IPS-NIHi11 (cell line): ENCODE data around the gene MED8.

ENCODE experiments used
- DNase-seq: peaks from one replicate; pipeline ENCODE4 v3.0.0; 2012; ENCODE audit warnings: mixed read lengths, low spot score

Gene MED8, protein sequence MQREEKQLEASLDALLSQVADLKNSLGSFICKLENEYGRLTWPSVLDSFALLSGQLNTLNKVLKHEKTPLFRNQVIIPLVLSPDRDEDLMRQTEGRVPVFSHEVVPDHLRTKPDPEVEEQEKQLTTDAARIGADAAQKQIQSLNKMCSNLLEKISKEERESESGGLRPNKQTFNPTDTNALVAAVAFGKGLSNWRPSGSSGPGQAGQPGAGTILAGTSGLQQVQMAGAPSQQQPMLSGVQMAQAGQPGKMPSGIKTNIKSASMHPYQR

DNA sequence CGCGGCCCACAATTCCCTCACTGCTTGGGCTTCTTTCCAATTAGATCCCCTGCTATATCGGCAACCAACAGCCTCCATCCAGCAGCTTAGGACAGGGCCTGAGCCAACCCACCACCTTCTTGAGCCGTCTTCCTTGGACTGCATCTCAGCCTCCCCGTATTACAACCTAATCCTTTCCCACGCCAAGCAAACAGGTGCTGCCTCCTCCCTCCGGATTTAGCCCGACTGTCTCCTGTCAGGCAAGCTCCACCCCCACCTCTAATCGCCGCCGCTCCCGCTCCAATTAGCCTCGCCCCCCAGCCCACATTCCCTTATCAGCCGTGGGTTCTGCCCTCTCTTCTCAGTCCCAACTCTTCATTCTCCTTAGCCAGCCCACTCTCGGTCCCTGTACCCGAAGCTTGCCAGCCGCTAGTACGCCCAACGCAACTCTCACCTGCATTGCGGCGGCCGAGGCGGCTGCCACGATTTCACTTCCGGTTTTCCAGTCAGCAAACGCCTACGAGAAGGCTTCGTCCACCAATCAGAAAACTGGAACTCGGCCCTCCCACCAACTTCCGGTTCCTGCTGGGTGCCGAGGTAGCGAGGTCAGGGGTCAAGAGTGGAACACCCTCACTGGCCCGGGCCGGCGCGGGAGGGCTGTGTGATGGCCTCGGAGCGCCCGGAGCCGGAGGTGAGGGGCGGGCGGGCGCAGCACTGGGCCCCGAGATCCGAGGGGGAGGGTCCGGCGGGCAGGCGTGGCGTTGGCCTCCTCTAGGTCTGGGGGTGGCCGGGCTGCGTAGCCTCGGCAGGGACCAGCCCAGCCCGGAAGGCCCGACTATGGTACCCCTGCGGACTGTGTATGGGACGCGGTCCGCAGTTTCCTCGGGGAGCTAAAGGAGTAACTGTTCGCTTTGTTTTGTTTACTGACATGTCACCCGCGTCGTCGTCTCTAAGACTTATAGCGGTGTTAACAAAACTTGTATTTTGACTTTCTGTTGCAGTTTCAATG, at the start of gene MED8, which contains the start of gene SZT2:
MED8 (minus strand) TSS at position 475 of the 988 bp plus-strand sequence; CDS start at position 439, 36 bp downstream.
SZT2 (plus strand) TSS at position 574 of the 988 bp plus-strand sequence; CDS start at position 644, 70 bp downstream.
- DNase-seq, result peak; percentile 98

DNA sequence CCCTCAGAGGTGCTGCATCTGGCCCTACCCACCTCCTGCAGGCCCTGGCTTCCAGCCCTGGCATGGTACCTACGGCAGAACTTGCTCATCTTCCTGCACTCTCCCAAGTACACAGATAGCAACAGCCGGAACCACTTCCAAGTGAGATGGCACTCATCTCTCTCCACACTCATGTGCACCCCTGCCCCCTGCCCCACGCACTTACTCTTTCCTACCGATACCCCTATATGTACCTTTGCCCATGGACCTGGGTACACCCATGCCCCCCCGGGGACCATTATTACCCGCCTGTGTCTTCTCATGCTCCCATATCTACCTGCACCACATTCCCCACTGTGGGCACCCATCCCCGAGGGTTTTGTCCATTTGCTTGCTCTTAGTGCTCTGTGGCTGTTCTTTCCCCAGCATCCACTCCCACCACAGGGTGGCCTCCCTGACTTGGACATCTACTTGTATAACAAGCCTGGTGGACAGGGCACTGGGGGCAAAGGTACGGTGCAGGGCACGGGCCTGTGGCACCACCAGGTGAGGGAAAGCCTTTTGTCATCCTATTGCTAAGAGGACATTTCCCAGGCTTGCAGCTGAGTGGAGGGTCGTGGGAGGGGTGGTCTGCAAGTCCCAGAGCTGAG, 49.5 kb upstream of the MED8 start:
- no peak for DNase-seq

- no peak for DNase-seq
Measured at GRCh38 chr1:43438576-43438952, 49.0 kb upstream of the MED8 start.

- DNase-seq, result no peak
Measured at GRCh38 chr1:43438006-43438405, 48.4 kb upstream of the MED8 start.

DNA sequence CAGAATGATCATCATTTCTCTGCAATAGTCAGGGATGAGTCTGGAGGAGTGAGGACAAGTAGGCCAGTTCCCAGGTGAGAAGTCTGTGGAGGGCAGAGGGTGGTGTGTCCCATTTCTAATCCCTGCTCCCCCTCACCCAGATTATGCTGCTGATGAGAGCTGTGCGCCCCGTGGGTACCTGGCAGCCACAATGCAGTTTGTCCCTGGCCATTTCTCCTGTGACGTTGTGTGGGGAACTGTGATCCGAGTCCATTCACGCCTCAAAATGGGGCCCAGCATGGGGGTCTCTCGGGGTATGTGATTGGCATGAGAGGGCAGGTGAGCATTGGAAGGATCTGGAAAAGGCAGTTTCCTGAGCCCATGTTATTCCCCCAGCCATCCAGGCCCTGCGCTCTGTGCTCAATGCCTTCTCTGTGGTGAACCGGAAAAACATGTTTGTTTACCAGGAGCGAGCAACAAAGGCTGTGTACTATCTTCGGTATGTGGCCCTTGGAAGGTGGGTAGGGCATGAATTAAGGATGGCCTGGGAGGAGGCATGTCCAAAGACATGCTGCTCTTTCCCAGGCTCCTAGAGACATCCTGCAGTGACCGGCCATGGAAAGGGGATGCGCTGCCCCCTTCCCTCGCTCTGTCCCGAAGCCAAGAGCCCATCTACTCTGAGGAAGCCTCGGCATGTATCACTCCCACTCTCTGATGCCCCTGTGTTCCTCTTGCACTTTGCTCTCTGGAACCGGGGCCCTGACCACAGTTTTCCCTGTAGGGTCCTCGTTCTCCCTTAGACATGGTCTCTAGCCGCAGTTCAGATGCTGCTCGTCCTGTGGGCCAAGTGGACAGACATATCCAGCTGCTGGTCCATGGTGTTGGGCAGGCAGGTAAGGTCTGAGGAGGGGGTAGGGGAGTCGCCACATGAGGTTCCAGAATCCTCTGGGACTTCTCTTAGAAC, 47.7 kb upstream of the MED8 start:
- no peak for DNase-seq

DNA sequence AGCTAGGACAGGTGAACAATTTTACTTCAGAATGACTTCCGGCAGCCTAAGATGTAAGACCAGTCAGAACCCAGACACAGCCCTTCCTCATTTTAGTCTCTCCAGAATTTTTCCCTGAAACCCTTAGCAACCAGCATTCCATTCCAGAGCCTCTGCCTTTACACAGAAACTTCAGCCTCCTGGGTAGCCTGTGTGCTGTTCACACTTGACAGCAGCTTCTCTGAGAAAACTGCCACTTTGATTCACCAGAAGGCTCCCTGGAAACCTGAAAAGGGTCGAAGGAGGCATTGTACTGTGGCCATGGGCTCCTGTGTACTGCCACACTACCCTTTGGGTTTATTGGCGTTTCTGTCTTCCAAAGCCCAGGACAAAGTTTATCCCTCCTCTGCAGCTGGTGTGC, 46.8 kb upstream of the MED8 start:
- DNase-seq, result no peak

GRCh38 chr1:43435146-43436145, 45.8 kb upstream of the MED8 start:
- DNase-seq, result peak; percentile 62

DNA sequence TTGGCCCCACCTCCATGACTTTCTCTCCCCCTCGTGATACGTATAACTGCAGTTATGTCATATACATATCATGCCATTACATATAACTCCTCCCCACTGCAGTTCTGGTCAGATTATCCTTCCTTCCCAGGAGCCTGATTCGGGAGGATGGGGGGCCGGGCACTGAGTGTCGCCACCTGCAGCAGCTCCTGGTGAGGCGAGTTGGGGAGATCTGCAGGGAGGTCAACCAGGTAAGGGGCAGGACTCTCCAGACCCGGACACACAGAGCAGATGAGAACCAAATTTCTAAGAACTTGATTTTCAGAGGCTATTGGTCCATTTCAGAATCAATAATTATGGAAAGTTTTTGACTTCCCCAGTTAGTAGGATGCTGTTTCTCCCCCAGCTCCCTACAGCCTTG, 44.7 kb upstream of the MED8 start:
- no peak for DNase-seq

- no peak for DNase-seq
Measured at GRCh38 chr1:43432907-43433306, 43.3 kb upstream of the MED8 start.

- DNase-seq, result no peak
Measured at GRCh38 chr1:43432171-43432860, 42.7 kb upstream of the MED8 start.

GRCh38 chr1:43431676-43432075, 42.1 kb upstream of the MED8 start:
- no peak for DNase-seq

- no peak for DNase-seq
Measured at GRCh38 chr1:43430831-43431230, 41.2 kb upstream of the MED8 start.

DNA sequence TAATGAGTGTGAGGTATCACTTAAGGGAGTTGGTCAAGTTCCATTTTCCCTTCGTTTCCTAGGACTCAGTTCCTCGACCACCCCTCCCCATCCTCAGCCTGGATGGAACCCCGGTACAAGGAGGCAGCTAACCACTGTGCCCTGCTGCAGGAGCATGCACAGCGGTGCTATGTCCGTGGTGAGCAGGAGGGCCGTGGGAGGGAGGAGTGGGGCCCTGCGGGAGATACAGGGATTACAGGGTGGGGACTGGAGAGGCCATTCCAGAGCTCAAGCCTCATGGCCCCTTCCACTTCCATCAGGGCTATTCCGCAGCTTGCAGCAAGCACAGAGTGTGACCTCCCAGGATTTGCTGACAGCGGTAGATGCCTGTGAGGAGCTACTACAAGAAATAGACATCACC, 38.3 kb upstream of the MED8 start:
- DNase-seq, result no peak

DNA sequence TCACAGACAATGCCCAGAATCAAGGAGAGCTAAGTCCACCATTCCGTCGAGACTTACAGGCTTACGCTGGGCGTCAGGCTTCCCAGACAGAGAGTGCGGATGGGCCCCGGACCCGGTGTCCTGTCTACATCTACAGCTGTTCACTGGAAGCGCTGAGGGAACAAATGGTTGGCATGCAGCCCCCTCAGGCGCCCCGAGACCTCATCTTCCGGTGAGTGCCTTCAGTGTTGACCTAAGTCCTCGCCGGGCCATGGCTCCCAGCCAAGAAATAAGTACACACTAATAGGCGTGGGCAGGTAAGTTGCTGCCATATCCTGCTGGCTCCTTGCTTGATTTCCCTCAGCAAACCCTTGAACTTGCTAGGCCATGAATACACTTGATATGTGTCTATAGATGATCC, 37.9 kb upstream of the MED8 start:
- DNase-seq, result no peak

DNA sequence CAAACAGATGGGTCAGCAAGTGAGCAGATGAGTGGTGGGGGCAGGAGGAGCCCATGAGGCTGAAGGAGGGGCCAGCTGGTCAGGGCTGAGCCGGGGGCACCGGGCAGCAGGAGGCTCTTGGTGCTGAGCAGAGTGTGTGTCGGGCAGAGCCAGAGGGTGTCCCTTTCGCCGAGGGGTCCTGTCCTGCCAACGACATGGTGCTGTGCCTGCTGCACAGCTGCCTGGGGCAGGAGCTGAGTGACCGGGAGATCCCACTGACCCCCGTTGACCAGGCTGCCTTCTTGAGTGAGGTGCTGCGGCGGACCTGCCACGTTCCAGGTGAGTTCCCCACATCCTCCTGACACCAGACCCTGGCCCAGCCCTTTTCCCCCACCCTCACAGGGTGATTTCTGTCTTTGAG, 36.6 kb upstream of the MED8 start:
- no peak for DNase-seq

GRCh38 chr1:43425045-43425444, 35.4 kb upstream of the MED8 start:
- no peak for DNase-seq

DNA sequence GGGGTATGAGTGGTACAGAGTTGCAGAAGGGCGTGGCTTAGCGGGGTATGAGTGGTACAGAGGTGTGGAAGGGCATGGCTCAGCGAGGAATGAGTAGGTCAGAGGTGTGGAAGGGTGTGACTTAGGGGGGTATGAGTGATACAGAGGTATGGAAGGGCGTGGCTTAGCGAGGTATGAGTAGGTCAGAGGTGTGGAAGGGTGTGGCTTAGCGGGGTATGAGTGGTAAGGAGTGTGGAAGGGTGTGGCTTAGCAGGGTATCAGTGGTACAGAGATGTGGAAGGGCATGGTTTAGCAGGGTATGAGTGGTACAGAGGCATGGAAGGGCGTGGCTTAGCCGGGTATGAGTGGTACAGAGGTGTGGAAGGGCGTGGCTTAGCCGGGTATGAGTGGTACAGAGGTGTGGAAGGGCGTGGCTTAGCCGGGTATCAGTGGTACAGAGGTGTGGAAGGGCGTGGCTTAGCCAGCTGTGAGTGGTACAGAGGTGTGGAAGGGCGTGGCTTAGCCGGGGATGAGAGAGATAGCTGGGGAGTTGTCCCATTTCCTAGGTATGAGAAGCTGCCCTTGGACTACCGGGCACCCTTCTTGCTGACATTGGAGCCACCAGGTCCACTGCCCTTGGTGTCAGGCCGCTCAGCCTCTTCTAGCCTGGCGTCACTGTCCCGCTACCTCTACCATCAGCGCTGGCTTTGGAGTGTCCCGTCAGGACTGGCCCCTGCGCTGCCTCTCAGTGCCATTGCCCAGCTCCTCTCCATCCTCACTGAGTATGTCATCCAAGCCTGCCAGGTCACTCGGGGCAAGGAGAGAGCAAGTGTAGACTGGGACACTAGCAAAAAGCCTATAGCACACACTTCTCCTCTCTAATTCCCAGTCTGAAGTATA, 34.3 kb upstream of the MED8 start:
- no peak for DNase-seq

DNA sequence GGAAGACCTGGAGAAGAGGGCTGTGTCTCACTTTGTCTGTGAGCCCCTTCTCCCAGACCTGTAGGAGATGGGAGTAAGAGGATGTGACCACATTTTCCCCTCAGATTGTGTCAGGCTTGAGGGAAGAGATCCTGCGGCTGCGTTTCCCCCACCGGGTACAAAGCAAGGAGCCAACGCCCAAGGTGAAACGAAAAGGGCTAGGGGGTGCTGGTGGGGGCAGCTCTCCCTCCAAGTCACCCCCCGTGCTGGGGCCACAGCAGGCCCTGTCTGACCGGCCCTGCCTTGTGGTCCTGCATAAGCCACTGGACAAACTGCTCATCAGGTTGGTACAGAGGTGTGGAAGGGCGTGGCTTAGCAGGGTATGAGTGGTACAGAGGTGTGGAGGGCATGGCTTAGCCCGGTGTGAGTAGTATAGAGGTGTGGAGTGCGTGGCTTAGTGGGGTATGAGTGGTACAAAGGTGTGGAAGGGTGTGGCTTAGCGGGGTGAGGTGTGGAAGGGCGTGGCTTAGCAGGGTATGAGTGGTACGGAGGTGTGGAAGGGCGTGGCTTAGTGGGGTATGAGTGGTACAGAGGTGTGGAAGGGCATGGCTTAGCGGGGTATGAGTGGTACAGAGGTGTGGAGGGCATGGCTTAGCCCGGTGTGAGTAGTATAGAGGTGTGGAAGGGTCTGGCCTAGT, 33.5 kb upstream of the MED8 start:
- no peak for DNase-seq
